HepG2 (cell line): ENCODE measurements around the gene KRT38. TPM values are rescaled to one million over a fixed set of nuclear protein-coding genes. Genes with fewer than 3 reads are reported as not detected.

Experiments used
- ATAC-seq: fragments of 200-7000 bp; cut with Tn5 transposase; 3 replicates; pipeline ENCODE4 v1.9.1; 2020; ENCODE audit warnings: mild to moderate bottlenecking, moderate library complexity
- BruUV-seq: library from RNA; stranded (reverse); fragments of 400-500 nt; replicated peaks from 2 replicates; lab custom pipeline; 2021; lab: Mats Ljungman, UMichigan
- CTCF ChIA-PET: fragments of 300-600 bp; formaldehyde crosslinking; extraction: SDS; loops from one replicate; lab custom pipeline; 2021; ENCODE audit warnings: low total read pairs, inconsistent platforms, low intra/inter-chr PET ratio; lab: Yijun Ruan, JAX
- POLR2A ChIA-PET: fragments of 350-600 bp; sonication (Branson Sonifier 250); formaldehyde crosslinking; loops from one replicate; lab custom pipeline; 2020; ENCODE audit warnings: antibody characterized with exemption, inconsistent platforms; lab: Yijun Ruan, JAX
- DNase-seq: peaks from one replicate; pipeline ENCODE4 v3.0.0-alpha.2; 2015; ENCODE audit warnings: low spot score
- FAIRE-seq: peaks from 3 replicates; lab custom pipeline; 2011; peaks lifted over from hg19 to GRCh38; lab: Jason Lieb, UNC
- H2AFZ ChIP-seq: one replicate; pipeline ENCODE4 v1.6.1; 2011; ENCODE audit warnings: low read length, inconsistent platforms
- H3K27ac ChIP-seq: fragments of 300-600 bp; 3 replicates; pipeline ENCODE4 v1.8.0; 2011; ENCODE audit warnings: mixed run types, mild to moderate bottlenecking, mixed read lengths, low read length, inconsistent platforms; ENCODE audit not compliant: insufficient read depth; ENCODE audit errors: extremely low read length
- H3K27me3 ChIP-seq, 2 experiments: fragments of 200-600 bp in 1 of 2; 2 replicates in 1 of 2; 3 replicates in 1 of 2; pipeline versions ENCODE4 v1.6.0 to v1.8.0; 2011; ENCODE audit warnings: low read length in 2 of 2, mild to moderate bottlenecking in 2 of 2, moderate library complexity in 2 of 2, inconsistent platforms in 1 of 2; ENCODE audit not compliant: insufficient read depth in 2 of 2, control insufficient read depth in 1 of 2
- H3K36me3 ChIP-seq, 2 experiments: fragments of 200-600 bp in 1 of 2; replicated peaks in 1 of 2; 2 replicates in 1 of 2; 3 replicates in 1 of 2; pipeline versions ENCODE4 v1.5.1 to v1.8.0; 2011; ENCODE audit warnings: low read length in 2 of 2, inconsistent platforms in 1 of 2; ENCODE audit not compliant: insufficient read depth in 2 of 2, control insufficient read depth in 1 of 2
- H3K4me1 ChIP-seq: 2 replicates; pipeline ENCODE4 v1.5.1; 2012; ENCODE audit warnings: low read length, inconsistent platforms; ENCODE audit not compliant: insufficient read depth
- H3K4me2 ChIP-seq: 2 replicates; pipeline ENCODE4 v1.6.0; 2011; ENCODE audit warnings: low read depth, low read length, inconsistent platforms
- H3K4me3 ChIP-seq, 3 experiments: fragments of 200-600 bp in 1 of 3; sonication (generic), shearing (Covaris generic) in 1 of 3; replicated peaks in 1 of 3; 2 replicates each; pipeline ENCODE4 v1.5.1; 2011 to 2016; ENCODE audit warnings: low read length in 3 of 3, inconsistent platforms in 2 of 3, low read depth in 2 of 3, mild to moderate bottlenecking in 2 of 3, control low read depth in 1 of 3, mixed read lengths in 1 of 3; ENCODE audit not compliant: insufficient read depth in 1 of 3
- H3K79me2 ChIP-seq: one replicate; pipeline ENCODE4 v1.6.1; 2011; ENCODE audit warnings: low read length, inconsistent platforms; ENCODE audit not compliant: insufficient read depth
- H3K9ac ChIP-seq: 2 replicates; pipeline ENCODE4 v1.6.0; 2011; ENCODE audit warnings: mild to moderate bottlenecking, low read depth, low read length, inconsistent platforms; ENCODE audit not compliant: insufficient read depth
- H3K9me3 ChIP-seq: 2 replicates; pipeline ENCODE4 v1.5.1; 2012; ENCODE audit warnings: mild to moderate bottlenecking, low read length
- H4K20me1 ChIP-seq: 2 replicates; pipeline ENCODE4 v1.6.0; 2011; ENCODE audit warnings: inconsistent platforms, mild to moderate bottlenecking, low read length, moderate library complexity; ENCODE audit not compliant: insufficient read depth
- FOXK2 ChIP-seq: fragments of 450-650 bp; IDR thresholded peaks from 2 replicates; pipeline ENCODE4 v1.6.1; 2016
- HHEX ChIP-seq: IDR thresholded peaks from 2 replicates; pipeline ENCODE4 v1.6.1; 2016; ENCODE audit warnings: control low read depth
- HMG20B ChIP-seq: conservative IDR thresholded peaks from 2 replicates; pipeline ENCODE4 v1.6.1; 2016; ENCODE audit warnings: missing genetic modification reagents, missing compliant biosample characterization
- KDM5A ChIP-seq: fragments of 200-600 bp; sonication (generic); IDR thresholded peaks from 2 replicates; pipeline ENCODE4 v1.7.0; 2018; ENCODE audit warnings: antibody characterized with exemption, mild to moderate bottlenecking, low read length, borderline replicate concordance
- LBX2 ChIP-seq: sonication (generic); formaldehyde crosslinking; IDR thresholded peaks from 2 replicates; pipeline ENCODE4 v1.5.0; 2020; ENCODE audit warnings: missing genetic modification reagents, mild to moderate bottlenecking, borderline replicate concordance
- MAZ ChIP-seq, 2 experiments: sonication (generic) in 1 of 2; formaldehyde crosslinking in 1 of 2; IDR thresholded peaks; 2 replicates each; pipeline versions ENCODE4 v1.5.0 to v1.6.1; 2012 to 2020; ENCODE audit warnings: low read depth in 2 of 2, mild to moderate bottlenecking in 2 of 2, borderline replicate concordance in 1 of 2, improper control_type of control experiment in 1 of 2, low read length in 1 of 2, missing genetic modification reagents in 1 of 2, moderate library complexity in 1 of 2
- MED8 ChIP-seq: sonication (generic); formaldehyde crosslinking; IDR thresholded peaks from 2 replicates; pipeline ENCODE4 v1.8.1; 2023; ENCODE audit warnings: mild to moderate bottlenecking, missing genetic modification reagents; ENCODE audit not compliant: insufficient replicate concordance
- NFATC3 ChIP-seq: sonication (generic); formaldehyde crosslinking; IDR thresholded peaks from 2 replicates; pipeline ENCODE4 v1.5.1; 2020; ENCODE audit warnings: mild to moderate bottlenecking, missing genetic modification reagents
- NFE2 ChIP-seq: sonication (generic); formaldehyde crosslinking; IDR thresholded peaks from 2 replicates; pipeline ENCODE4 v1.4.0; 2020; ENCODE audit warnings: missing genetic modification reagents
- REST ChIP-seq, 2 experiments: IDR thresholded peaks; 2 replicates each; pipeline ENCODE4 v1.6.1; 2011 to 2012; ENCODE audit warnings: low read length in 2 of 2, borderline replicate concordance in 1 of 2, low read depth in 1 of 2, mild to moderate bottlenecking in 1 of 2, moderate library complexity in 1 of 2
- SIN3B ChIP-seq: fragments of 150-350 bp; IDR thresholded peaks from 2 replicates; pipeline ENCODE4 v1.6.1; 2014; ENCODE audit warnings: low read length
- SMYD3 ChIP-seq: sonication (generic); formaldehyde crosslinking; IDR thresholded peaks from 2 replicates; pipeline ENCODE4 v1.8.1; 2023; ENCODE audit warnings: mild to moderate bottlenecking, missing genetic modification reagents
- SYNCRIP ChIP-seq: fragments of 200-400 bp; formaldehyde crosslinking; IDR thresholded peaks from 2 replicates; pipeline ENCODE4 v1.6.1; 2018; ENCODE audit warnings: mild to moderate bottlenecking, low read depth, low read length; ENCODE audit not compliant: insufficient read depth
- TFDP2 ChIP-seq: sonication (generic); formaldehyde crosslinking; IDR thresholded peaks from 2 replicates; pipeline ENCODE4 v1.4.0; 2020; ENCODE audit warnings: missing genetic modification reagents
- ZNF350 ChIP-seq: sonication (generic); formaldehyde crosslinking; IDR thresholded peaks from 2 replicates; pipeline ENCODE4 v1.4.0; 2020; ENCODE audit warnings: mild to moderate bottlenecking, low read depth, missing genetic modification reagents, borderline replicate concordance
- ZNF616 ChIP-seq: sonication (generic); formaldehyde crosslinking; IDR thresholded peaks from 2 replicates; pipeline ENCODE4 v1.5.0; 2020; ENCODE audit warnings: low read depth, mild to moderate bottlenecking, missing genetic modification reagents
- ZNF703 ChIP-seq: sonication (generic); formaldehyde crosslinking; IDR thresholded peaks from 2 replicates; pipeline ENCODE4 v1.5.1; 2020; ENCODE audit warnings: missing genetic modification reagents, mild to moderate bottlenecking, moderate library complexity, borderline replicate concordance
- WGBS: methylation state at CpG from one replicate; pipeline ENCODE4 v1.1.6; 2017; ENCODE audit warnings: low lambda C conversion rate; 5-methylcytosine and 5-hydroxymethylcytosine counted together
- in situ Hi-C: cut with HindIII; loops from 2 replicates; pipeline ENCODE4 v1.10.0; 2017; ENCODE audit warnings: low pct_unique_long_range_greater_than_20kb; ENCODE audit not compliant: extremely low pct_ligation_motif_present
- intact Hi-C: fragments of 100-400 bp; cut with micrococcal nuclease; formaldehyde crosslinking; loops from one replicate; pipeline ENCODE4 v1.10.0; 2022; ENCODE audit not compliant: unreplicated experiment
- polyA plus RNA-seq, 8 experiments: library from polyadenylated mRNA; depleted of rRNA in 3 of 8; stranded (reverse) in 7 of 8; unstranded in 1 of 8; fragments of >200 nt; fragmentation: Illumina TruSeq in 4 of 8; extraction: Trizol in 4 of 8; gene quantifications; 2 replicates each; pipeline versions ENCODE4 v1.2.1 to v1.2.3, GENCODE V29; 2011 to 2016; ENCODE audit warnings: low read depth in 4 of 8, missing spikeins in 1 of 8, mixed read lengths in 1 of 8; ENCODE audit not compliant: insufficient read depth in 1 of 8
- total RNA-seq, 5 experiments: library from RNA; depleted of rRNA; stranded (reverse); fragments of >200 nt; fragmentation: Illumina TruSeq; extraction: Trizol; gene quantifications; 2 replicates each; pipeline ENCODE4 v1.2.3, GENCODE V29; 2016; ENCODE audit warnings: low read depth in 1 of 5

The KRT38 gene
- total and polyA plus RNA-seq, 2 of the 13 experiments (the other 11 are each of a cell fraction or from before 2014, with no cell fraction given): not detected

GRCh38 chr17:41418116-41418860 lies 22.5 kb downstream of the KRT38 start:
- no peak for DNase-seq
- intact Hi-C loops: loop anchor here (5.0 to 10.0 kb wide), 2 partner anchors 117 to 249 kb away; no protein-coding TSS in a partner anchor
- Histone ChIP-seq H3K79me2 (no peaks in the 10 kb centered on the region), H2AFZ (no peak overlapping the region), H3K9ac (no peak overlapping the region), H3K4me2 (no peak overlapping the region), H3K27me3 (no peaks in the 10 kb centered on the region), H3K4me1 (peaks cover 57% of the 10 kb centered on the region), H3K4me3 (no peak overlapping the region), H4K20me1 (no peaks in the 10 kb centered on the region), H3K9me3 (no peaks in the 10 kb centered on the region), H3K27ac (no peak overlapping the region), H3K36me3 (no peaks in the 10 kb centered on the region)
- in situ Hi-C loops: no loop called here
- POLR2A ChIA-PET: interaction anchor here (1.0 to 1.1 kb wide), 2 partner anchors 13 to 15 kb away, joined by 3 to 5 read pairs; no protein-coding TSS in a partner anchor
- ATAC-seq: no peak
- CTCF ChIA-PET: no interaction called here
- FAIRE-seq: no peak
- no TSS peak for BruUV-seq
- 81% methylated on average over 7 of the region's 7 CpGs for WGBS
- TF ChIP-seq REST (IDR thresholded peaks at IDR 0.05; ENCODE audit: borderline replicate concordance in 1 of 2, low read depth in 1 of 2, low read length in 2 of 2) (no peak), LBX2 (CRISPR knock-in tag) (no peak), HMG20B (CRISPR knock-in tag) (no peak), ZNF350 (no peak), MED8 (no peak), SIN3B (no peak), KDM5A (no peak), ZNF616 (CRISPR knock-in tag) (no peak), ZNF703 (CRISPR knock-in tag) (no peak), HHEX (CRISPR knock-in tag) (no peak), MAZ (IDR thresholded peaks at IDR 0.05; ENCODE audit: borderline replicate concordance, low read depth, low read length) (no peak), MAZ (CRISPR knock-in tag; IDR thresholded peaks at IDR 0.05; ENCODE audit: low read depth) (no peak), SMYD3 (CRISPR knock-in tag) (no peak), NFE2 (CRISPR knock-in tag) (no peak), TFDP2 (CRISPR knock-in tag) (no peak), SYNCRIP (no peak), FOXK2 (no peak), NFATC3 (CRISPR knock-in tag) (no peak)
